ENCODE measurements around the gene CFAP43. TPM values are rescaled to one million over a fixed set of nuclear protein-coding genes. Genes with fewer than 3 reads are reported as not detected.
"Not testable (repeated sequence)": the region's sequence is repeated elsewhere in the genome, so short reads cannot be mapped to it uniquely, and the experiment has no call there.

The CFAP43 gene
- total RNA-seq, 1 donor from 2014 or later = not detected

- H3K4me3 Mint-ChIP-seq = no peak overlapping the region
- DNase-seq (no peak), ATAC-seq (ENCODE audit: low read depth) (no peak)
- no peak overlapping the region for H3K27ac Mint-ChIP-seq
- TF ChIP-seq, protein P1, sequence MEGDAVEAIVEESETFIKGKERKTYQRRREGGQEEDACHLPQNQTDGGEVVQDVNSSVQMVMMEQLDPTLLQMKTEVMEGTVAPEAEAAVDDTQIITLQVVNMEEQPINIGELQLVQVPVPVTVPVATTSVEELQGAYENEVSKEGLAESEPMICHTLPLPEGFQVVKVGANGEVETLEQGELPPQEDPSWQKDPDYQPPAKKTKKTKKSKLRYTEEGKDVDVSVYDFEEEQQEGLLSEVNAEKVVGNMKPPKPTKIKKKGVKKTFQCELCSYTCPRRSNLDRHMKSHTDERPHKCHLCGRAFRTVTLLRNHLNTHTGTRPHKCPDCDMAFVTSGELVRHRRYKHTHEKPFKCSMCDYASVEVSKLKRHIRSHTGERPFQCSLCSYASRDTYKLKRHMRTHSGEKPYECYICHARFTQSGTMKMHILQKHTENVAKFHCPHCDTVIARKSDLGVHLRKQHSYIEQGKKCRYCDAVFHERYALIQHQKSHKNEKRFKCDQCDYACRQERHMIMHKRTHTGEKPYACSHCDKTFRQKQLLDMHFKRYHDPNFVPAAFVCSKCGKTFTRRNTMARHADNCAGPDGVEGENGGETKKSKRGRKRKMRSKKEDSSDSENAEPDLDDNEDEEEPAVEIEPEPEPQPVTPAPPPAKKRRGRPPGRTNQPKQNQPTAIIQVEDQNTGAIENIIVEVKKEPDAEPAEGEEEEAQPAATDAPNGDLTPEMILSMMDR (IDR thresholded peaks at IDR 0.05) = no peak
- ChIA-PET CTCF (no interaction called here), POLR2A (no interaction called here)
- H3K36me3 Mint-ChIP-seq (ENCODE audit: low read depth) = no peaks in the 10 kb centered on the region
- H3K27me3 Mint-ChIP-seq = peaks cover 11% of the 10 kb centered on the region
- no peaks in the 10 kb centered on the region for H3K4me1 Mint-ChIP-seq
- no peaks in the 10 kb centered on the region for H3K9me3 Mint-ChIP-seq
- intact Hi-C loops (cut with micrococcal nuclease) = no loop called here
These were observed 48.5 kb downstream of the CFAP43 start for GRCh38 chr10:104183682-104184081.

DNA sequence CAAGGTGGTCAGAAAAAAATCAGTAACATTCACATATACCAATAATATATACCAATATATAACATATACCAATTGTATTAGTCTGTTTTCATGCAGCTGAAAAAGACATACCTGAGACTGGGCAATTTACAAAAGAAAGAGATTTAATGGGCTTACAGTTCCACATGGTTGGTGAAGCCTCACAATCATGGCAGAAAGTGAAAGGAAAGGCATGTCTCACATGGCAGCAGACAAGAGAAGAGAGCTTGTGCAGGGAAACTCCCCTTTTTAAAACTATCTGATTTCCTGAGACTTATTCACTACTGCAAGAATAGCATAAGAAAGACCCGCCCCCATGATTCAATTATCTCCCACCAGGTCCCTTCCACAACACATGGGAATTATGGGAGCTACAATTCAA, 58.0 kb downstream of the CFAP43 start:
- POLR2A ChIA-PET, H3K4me3 Mint-ChIP-seq: not testable (repeated sequence)

GRCh38 chr10:104170610-104171254, 61.4 kb downstream of the CFAP43 start:
- DNase-seq (no peak), ATAC-seq (ENCODE audit: low read depth) (no peak)
- Mint-ChIP-seq H3K27ac (no peak overlapping the region), H3K36me3 (ENCODE audit: low read depth) (no peaks in the 10 kb centered on the region), H3K4me1 (no peaks in the 10 kb centered on the region), H3K27me3 (peaks cover 22% of the 10 kb centered on the region), H3K4me3 (no peak overlapping the region), H3K9me3 (peaks cover 7% of the 10 kb centered on the region)
- TF ChIP-seq, protein P1 (IDR thresholded peaks at IDR 0.05) = no peak
- intact Hi-C loops (cut with micrococcal nuclease) = no loop called here
- ChIA-PET POLR2A (no interaction called here), CTCF (no interaction called here)

More for the DNA sequence above, 58.0 kb downstream of the CFAP43 start:
- CTCF ChIA-PET; H3K36me3 Mint-ChIP-seq (ENCODE audit: low read depth); DNase-seq; ATAC-seq (ENCODE audit: low read depth); H3K27ac Mint-ChIP-seq; H3K9me3 Mint-ChIP-seq; H3K4me1 Mint-ChIP-seq; intact Hi-C loops (cut with micrococcal nuclease): not testable (repeated sequence)
- H3K27me3 Mint-ChIP-seq = peaks cover 19% of the 10 kb centered on the region

DNA sequence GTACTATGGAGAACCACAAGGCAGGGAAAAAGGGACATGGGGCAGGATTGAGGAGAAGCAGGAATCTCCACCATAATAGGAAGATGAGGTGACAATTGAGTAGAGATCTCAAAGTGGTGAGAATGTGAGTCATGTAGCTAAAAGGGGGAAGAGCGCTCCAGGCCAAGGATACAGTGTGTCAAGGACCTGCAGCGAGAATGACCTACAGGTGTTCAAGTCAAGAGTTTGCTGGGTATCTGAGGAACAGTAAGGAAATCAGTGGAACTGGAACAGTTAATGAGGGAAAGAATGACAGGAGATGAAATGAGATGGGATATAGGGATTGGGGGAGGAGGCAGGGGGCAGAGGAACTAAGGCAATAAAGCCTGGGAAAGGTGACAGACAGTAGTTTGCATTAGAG, 76.6 kb downstream of the CFAP43 start:
- no peaks in the 10 kb centered on the region for H3K36me3 Mint-ChIP-seq (ENCODE audit: low read depth)
- DNase-seq = no peak
- POLR2A ChIA-PET = no interaction called here
- no peak for ATAC-seq (ENCODE audit: low read depth)
- CTCF ChIA-PET = no interaction called here
- TF ChIP-seq, protein P1 (IDR thresholded peaks at IDR 0.05) = no peak
- no peak overlapping the region for H3K27ac Mint-ChIP-seq
- intact Hi-C loops (cut with micrococcal nuclease) = no loop called here
- peaks cover 13% of the 10 kb centered on the region for H3K9me3 Mint-ChIP-seq
- H3K4me1 Mint-ChIP-seq = no peaks in the 10 kb centered on the region
- no peak overlapping the region for H3K4me3 Mint-ChIP-seq
- H3K27me3 Mint-ChIP-seq = peaks cover 38% of the 10 kb centered on the region

DNA sequence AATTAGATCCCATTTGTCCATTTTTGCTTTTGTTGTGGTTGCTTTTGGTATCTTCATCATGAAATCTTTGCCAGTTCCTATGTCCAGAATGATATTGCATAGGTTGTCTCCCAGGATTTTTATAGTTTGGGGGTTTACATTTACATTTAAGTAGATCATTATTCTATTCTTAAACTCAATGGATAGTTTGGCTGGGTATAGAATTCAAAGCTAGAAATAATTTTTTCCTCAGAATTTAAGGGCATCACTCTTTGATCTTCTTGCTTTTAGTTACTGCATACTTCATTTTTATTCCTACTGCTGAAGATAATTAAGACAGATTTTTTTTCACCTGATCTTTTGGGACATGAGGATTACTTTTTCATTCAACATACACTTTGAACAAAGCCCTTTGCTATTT, 80.4 kb downstream of the CFAP43 start:
- POLR2A ChIA-PET = no interaction called here
- ATAC-seq (ENCODE audit: low read depth) = no peak
- peaks cover 38% of the 10 kb centered on the region for H3K27me3 Mint-ChIP-seq

More for the DNA sequence above, 80.4 kb downstream of the CFAP43 start:
- H3K4me1 Mint-ChIP-seq = no peaks in the 10 kb centered on the region
- CTCF ChIA-PET = no interaction called here
- intact Hi-C loops (cut with micrococcal nuclease) = no loop called here
- no peak for DNase-seq
- no peak overlapping the region for H3K4me3 Mint-ChIP-seq
- no peak overlapping the region for H3K27ac Mint-ChIP-seq
- TF ChIP-seq, protein P1 (IDR thresholded peaks at IDR 0.05) = no peak
- no peaks in the 10 kb centered on the region for H3K36me3 Mint-ChIP-seq (ENCODE audit: low read depth)
- H3K9me3 Mint-ChIP-seq = peaks cover 19% of the 10 kb centered on the region
